ENCODE data around the gene STAP2.

STAP2 gene

DNA sequence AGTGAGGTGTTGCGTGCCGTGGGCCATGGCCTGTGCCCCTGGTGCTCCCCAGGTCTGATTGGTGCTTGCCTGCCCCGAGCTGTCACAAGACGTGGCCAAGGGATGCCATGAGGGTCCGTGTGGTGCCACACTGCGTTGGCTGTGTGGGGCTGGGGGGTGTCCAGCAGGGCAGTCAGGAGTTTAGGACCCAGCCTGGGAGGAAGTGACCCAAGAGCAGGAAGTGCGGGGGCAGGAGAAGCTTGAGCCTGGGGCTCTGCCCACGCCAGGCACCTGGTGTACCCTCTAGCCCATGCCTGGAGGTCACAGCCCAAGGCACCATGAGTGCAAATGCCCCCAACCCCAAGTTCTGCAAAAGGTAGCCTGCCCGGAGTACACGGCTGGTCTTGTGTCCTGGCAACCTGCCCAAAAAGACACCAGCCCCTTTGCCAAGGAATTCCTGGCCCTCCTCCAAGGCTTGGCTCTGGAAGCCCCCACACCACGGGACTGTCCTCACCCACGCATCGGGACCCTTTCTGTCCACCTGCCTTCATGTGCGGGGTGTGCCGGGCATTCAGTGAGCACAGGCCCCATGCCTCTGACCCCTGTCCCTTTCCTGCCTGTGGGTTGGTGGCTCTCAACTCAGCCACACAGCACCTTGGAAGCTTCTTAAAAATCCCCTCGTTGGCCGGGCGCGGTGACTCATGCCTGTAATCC, 29.6 kb upstream of the STAP2 start:
- TF ChIP-seq, protein P1, sequence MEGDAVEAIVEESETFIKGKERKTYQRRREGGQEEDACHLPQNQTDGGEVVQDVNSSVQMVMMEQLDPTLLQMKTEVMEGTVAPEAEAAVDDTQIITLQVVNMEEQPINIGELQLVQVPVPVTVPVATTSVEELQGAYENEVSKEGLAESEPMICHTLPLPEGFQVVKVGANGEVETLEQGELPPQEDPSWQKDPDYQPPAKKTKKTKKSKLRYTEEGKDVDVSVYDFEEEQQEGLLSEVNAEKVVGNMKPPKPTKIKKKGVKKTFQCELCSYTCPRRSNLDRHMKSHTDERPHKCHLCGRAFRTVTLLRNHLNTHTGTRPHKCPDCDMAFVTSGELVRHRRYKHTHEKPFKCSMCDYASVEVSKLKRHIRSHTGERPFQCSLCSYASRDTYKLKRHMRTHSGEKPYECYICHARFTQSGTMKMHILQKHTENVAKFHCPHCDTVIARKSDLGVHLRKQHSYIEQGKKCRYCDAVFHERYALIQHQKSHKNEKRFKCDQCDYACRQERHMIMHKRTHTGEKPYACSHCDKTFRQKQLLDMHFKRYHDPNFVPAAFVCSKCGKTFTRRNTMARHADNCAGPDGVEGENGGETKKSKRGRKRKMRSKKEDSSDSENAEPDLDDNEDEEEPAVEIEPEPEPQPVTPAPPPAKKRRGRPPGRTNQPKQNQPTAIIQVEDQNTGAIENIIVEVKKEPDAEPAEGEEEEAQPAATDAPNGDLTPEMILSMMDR (IDR thresholded peaks at IDR 0.05; ENCODE audit: low read depth, low read length): no peak
- H3K4me3 ChIP-seq (ENCODE audit: low read depth, low read length): no peak overlapping the region

DNA sequence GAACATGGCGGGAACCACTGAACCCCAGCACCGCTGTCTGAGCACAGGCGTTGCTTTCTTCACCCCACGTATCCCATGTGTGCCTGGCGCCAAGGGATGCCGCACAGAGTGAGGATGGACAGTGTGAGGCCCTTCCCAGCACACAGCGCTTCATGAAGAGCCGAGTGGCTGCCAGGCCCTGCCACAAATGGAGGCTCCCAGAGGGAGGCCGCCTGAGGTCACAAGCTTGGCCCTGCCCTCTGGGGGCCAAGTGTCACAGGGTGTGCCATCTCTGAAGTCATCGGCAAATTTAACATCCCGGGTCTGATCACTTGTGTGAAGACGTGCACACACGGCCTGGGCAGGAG, 29.1 kb upstream of the STAP2 start:
- H3K4me3 ChIP-seq (ENCODE audit: low read depth, low read length): no peak overlapping the region
- TF ChIP-seq, protein P1 (IDR thresholded peaks at IDR 0.05; ENCODE audit: low read depth, low read length): no peak

GRCh38 chr19:4367336-4367723, 28.7 kb upstream of the STAP2 start:
- H3K4me3 ChIP-seq (ENCODE audit: low read depth, low read length): no peak overlapping the region
- TF ChIP-seq, protein P1 (IDR thresholded peaks at IDR 0.05; ENCODE audit: low read depth, low read length): no peak

DNA sequence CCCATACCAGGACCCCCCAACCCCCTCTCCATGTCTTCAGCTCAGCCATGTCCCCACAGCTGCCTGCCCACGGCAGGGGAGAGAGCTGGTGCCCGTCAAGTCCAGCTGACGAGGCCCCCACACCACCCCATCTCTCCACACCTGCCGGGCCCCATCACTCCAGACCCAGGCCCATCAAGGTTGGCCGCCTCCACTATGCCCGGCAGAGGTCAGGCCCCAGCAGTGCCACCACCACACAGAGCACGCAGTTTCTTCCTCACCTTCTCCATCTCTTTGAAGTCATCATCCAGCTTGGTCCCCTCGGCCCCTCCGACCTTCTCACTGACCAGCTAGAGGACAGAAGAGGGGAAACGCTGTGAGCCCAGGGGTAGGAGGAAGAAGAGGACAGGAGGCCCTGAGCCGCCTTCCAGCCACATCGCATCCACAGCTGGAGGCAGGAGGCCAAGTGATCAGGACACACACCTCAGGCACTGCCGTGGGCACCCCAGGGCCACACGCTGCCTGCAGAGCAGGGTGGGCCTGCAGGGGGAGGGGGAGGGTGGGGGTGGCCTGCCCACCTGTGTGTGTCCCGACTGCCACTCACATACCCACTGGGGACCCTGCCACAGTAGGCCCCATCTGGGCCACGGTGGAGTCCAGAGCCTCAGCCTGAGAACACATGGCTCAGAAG, 28.2 kb upstream of the STAP2 start:
- no peak overlapping the region for H3K4me3 ChIP-seq (ENCODE audit: low read depth, low read length)
- TF ChIP-seq, protein P1 (IDR thresholded peaks at IDR 0.05; ENCODE audit: low read depth, low read length): no peak

GRCh38 chr19:4365791-4366665, 27.4 kb upstream of the STAP2 start:
- H3K4me3 ChIP-seq (ENCODE audit: low read depth, low read length): no peak overlapping the region
- TF ChIP-seq, protein P1 (IDR thresholded peaks at IDR 0.05; ENCODE audit: low read depth, low read length): no peak

- TF ChIP-seq, protein P1 (IDR thresholded peaks at IDR 0.05; ENCODE audit: low read depth, low read length): no peak
- H3K4me3 ChIP-seq (ENCODE audit: low read depth, low read length): no peak overlapping the region
Observed at GRCh38 chr19:4365341-4365740, 26.7 kb upstream of the STAP2 start.

Measured in WI38 (cell line).